AG08395 (cell line): Measurements from ENCODE around the gene FAM13C.

Source experiments
- DNase-seq: peaks from one replicate; pipeline ENCODE4 v3.0.0; 2012; ENCODE audit warnings: mixed read lengths, low spot score

FAM13C gene

DNA sequence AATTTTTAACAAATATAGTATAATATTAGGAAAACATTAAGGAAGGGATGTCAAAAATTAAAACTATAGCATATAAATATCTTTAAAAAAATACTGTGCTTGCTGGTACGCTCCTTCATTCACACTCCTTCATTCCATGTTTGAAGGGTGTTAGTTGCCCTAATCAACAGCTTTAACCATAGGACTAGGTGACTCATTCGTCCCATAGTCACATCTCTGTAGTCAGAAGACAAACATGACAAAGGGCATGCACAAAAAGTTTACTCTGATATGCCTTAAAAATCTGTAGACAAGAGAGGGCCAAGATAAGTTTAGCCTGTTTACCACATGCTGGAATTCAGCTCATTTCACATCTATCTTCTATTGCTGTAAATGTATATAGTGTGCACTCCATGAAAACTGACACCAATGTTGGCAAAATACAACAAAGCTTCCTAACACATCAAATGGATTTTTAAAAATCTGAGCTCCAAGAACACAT, 646 bp downstream of the FAM13C start:
- no peak for DNase-seq

DNA sequence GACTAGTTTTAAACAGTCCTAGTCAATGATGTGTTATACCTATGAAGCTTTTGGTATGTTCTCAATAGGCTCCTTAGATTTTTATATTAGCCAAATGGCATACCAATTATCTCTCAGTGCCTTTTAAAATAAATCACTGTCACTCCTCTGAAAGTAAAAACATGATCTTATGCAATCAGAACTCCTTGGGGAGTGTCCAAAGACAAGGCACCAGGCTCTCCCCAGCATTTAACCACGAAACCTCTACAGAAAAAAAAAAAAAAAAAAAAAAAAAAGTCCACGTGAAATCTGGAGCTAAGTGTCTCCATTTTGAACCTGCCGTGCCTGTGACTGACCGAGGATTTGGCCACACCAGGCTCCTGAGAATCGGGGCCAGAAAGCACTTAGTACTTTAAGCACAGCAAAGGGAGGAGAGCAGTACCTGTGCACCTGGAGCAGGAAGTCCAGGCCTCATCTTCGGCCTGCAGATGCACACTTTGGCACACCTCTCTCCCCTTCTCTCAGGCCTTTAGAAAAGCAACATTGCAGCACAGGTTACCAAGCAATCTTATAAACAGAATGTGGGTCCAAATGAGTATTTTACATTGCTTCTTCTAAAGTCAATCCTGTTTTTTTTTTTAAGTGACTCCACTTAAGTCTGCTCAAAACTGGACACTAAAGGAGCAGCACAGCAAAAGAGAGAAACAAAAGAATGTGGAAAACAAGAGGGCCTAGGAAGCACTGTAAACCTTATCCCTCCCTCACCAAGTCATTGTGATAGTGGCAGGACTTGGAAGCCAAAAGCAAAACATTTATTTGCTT, 1.5 kb downstream of the FAM13C start:
- DNase-seq = no peak

DNA sequence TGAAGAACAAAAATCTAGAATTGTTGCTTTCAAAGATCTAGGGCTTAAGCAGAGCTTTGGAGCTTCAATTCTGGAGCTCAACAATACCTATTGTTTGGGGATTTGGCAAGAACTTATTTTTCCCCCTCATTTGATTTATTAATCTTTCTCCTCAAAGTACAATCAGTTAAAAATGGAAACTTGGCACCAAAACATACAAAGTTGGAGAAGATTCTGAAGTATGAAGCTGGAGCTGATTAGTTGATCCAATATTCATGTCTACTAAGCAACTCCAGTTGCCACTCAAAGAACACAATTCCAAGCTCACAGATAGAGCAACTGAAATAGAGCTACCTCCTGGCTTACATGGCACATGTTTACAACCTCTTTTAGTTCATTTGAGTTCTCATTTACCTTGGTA, 3.8 kb downstream of the FAM13C start:
- DNase-seq = no peak

DNA sequence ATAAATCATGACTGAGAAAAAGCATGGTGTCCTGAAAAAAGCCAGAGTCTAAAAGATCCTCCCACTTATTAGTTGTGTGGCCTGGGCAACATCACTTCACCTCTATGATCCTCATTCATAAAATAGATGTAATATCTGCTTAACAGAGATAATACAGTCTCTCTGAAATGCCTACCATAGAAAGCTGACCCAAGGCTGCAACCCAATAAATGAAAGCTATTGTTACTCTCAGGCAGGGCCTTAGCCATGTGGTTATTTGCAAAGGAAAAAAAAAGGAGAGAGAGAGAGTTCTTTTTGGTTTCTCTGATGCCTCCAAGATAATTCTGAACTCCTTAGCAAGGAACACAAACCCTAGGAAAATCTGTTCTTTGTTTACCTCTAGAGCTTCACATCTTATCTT, 7.9 kb downstream of the FAM13C start:
- DNase-seq = no peak

DNA sequence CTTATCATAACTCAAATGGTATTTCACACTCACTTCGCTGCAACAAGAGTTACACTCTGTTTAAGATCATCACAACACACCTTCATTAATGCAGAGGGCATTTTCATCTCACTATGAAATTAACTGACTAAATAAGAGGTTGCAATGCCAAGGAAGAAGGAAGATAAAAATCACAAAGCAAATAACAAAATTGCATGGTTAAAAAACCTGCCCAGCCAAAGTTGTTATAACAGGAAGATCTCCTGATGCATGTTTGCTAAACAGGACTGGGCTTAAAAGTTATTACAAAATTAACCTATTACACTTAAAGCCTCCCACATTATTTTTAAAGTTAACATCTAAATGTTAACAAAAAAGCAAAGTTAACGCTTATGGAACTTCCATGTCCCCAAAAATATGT, 11.8 kb downstream of the FAM13C start:
- DNase-seq = no peak

DNA sequence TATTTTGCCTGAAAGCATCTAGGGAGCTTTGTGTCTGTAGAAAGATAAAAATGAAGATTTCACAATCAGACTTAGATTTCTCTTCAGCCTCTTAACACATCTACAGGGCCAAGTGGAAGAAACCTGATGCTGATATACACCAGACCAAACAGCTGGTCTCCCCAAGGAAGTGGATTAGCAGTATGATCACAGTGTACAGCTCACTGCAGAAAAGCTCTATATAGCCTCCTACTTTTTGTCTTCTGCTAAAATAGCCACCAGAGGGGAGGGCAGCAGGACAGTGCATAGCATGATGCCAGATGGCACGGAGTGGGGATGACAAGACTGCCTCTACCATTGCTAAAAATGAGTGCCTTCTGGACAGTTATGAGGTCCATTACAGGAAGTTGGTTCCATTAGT, 16.0 kb downstream of the FAM13C start:
- DNase-seq = no peak

DNA sequence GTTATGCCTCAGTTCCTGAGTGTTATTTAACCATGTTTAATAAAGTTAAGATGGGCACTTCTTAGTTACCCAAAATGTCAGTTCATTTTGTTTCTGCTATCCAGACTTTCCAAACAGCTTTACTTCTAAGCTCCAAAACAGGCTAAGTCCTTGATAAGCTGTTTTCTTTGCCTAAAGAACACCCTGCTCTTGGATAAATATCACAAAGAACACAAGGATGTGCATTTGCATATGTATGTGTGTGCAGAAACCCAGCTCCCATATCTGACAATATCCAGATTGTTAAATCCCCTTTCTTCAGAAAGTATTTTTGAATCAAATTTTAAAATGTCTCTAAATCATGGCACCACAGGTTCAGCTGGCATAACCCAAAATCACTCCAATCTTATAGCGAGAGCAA, 19.6 kb downstream of the FAM13C start:
- no peak for DNase-seq

DNA sequence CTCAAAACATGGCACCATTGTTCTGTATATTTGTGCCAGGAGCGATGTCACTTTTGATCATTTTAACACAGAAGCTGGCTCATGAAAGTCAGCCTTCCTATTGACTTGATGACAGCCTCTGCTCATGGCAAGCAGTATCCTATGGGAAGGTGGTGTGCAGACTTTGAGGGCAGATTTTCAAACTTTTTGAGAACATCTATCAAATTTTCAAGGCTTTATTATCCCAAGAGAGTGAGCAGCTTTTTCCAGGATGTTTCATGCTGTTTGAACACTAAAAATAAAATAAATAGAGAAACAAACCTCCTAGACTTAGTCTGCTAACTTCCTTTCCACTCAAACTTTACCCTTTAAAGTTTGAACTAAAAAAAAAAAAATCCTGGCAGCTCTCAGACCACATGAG, 20.3 kb downstream of the FAM13C start:
- no peak for DNase-seq

DNA sequence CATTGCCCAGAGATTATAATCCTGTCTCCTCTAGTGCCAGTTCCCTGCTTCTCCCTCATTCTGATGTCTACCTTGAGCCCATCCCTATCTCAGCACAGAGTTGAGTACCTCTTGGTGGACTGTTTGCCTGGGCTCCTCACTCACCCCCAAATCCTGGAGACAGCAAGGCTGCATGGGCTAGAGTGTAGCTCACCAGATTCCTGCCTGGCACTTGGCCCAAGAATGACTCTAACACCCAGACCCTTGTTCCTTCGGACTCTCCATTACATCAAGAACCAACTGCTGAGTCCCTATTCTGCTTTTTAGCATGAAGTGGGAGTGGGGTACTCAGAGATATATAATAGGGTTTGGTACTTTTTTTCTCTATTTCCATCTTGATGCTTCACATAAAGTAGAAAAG, 22.1 kb downstream of the FAM13C start:
- DNase-seq = no peak

DNA sequence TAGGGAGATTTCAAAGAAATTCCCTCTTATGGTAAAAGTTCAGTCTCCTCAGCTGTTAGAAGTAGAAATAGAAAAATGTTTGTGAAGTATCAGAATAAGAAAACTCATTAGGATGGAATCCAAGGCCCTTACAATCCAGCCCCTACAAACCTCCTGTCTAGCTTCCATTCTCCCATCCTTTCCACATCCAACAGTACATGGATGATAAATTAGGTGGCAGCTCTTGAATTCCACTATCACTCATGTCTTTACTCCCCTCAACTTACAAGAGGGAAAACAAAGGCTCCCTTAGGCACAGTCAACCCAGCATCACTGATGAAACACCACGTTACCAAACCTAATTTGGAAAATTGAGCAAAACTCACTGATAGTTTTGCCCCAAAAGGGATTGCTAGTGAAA, 23.0 kb downstream of the FAM13C start:
- no peak for DNase-seq

DNA sequence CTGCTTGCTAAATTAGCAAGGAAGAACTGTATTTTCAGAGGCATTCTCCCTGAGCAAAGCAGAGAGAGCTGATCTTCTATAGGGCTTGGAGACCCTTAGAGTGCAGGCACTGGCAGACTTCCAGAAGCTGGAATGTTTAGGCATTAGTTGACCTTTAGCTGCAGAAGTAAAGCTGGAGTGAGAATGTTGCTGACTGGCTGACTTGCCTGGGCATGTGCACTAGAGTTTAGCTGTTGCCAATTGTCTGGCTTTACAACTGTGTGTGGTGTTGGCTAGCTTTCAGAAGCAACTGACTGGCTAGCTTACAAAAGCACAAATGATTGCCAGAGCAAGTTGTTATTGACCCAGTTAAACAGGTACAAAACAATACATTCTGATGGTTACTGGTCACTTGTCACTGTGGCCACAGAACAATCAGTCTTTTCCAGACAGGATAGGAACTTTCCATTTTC, 25.1 kb downstream of the FAM13C start:
- peak; percentile 68 for DNase-seq

DNA sequence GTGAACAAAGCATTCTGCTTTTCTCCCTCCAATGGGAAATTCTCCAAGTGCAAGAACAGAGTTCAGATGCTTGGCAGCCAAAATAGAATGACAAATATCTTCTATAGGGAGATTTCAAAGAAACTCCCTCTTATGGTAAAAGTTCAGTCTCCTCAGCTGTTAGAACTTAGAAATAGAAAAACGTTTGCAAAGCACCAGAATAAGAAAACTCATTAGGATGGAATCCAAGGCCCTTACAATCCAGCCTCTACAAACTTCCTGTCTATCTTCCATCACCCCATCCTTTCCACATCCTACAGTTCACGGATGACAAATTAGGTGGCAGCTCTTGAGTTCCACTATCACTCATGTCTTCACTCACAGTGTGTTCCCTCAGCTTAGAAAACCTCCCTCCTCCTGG, 25.7 kb downstream of the FAM13C start:
- peak; percentile 76 for DNase-seq

DNA sequence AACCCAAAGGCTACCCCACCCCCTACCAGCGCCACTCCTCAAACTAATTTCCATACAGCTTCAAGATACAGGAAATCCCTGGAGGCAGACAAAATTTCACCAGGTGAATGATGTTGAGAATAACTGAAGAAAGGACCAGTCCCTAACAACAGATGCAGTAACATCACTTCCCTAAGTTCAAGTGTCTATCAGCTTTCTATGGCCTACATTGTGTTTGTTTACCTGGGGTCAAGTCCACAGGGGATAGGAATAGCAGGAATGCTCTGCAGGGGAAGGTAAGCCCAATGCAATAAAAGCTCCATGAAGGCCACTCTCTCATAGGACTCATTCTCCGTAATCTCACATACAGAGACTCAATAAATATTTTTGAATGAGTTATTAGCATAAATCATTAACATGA, 26.9 kb downstream of the FAM13C start:
- no peak for DNase-seq

DNA sequence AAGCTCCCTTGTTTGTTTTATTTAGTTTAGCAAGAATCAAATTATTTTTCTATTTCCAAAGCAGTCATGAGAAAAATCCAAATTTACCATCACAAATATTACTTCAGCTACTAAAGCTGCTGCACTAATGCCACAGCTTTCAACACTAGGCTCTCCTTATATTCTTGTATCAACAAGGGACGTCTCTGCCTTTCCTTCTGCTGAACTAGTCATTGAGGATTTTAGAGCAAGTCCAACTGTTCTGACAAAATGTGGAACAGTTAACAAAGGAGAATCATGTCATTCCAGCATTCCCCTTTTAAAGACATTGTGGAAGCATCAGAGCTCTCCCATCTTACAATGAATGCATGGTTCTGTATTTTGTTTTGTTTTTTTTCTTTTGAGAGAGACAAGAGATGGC, 28.6 kb downstream of the FAM13C start:
- no peak for DNase-seq

DNA sequence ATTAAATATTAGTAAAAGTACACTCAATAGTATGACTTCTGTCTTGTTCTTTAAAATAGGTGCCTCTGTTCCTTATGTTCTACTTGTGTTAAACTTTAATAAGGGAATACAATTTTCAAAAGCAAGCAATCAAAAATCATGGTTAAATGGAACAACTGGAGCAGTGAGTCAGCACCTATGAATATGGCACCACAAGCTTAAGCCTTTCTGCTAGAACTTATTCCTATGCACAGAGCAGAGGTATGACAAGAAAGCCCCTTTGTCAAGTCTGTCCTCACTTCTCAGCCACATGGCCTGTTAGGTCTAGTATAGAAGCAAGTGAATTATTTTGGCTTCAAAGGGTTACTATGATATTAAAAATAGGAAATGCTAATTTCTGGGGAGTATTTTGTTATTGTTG, 29.8 kb downstream of the FAM13C start:
- no peak for DNase-seq

DNA sequence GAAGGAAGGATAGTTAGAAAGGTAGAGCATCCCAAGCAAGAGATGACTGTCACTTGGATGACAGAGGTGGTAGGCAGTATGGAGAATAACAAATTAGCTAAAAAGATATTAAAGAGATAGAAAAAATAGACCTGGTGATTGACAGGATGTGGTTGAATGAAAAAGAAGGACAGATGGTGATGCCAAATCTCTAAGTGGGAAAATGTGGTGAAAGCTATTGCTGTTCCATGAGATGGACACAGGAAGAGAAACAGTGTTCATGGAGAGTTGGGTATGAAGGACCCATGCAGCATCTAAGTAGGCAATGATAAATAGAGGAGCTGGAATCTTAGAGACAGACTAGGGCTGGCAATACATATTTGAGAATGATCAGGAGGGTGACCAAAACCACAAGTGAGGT, 30.7 kb downstream of the FAM13C start:
- DNase-seq = no peak

DNA sequence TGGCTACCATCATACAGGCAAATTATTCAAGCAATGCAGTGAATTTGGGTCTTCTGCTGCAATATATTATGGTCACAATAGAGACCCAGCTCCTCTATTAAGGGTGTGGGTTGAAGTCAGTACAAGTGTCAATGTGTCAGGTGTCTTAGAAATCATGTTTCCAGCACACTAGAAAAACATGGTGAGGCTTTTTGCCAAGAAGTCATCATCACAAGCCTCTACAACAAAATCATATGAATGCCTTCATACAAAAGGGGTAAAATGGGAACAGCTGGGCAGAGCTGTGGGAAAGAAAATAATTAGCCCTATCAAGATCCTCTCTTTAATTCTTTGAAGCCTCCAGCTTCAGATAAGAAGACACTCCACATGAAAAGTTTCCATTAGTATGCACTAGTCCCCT, 37.2 kb downstream of the FAM13C start:
- DNase-seq = no peak

DNA sequence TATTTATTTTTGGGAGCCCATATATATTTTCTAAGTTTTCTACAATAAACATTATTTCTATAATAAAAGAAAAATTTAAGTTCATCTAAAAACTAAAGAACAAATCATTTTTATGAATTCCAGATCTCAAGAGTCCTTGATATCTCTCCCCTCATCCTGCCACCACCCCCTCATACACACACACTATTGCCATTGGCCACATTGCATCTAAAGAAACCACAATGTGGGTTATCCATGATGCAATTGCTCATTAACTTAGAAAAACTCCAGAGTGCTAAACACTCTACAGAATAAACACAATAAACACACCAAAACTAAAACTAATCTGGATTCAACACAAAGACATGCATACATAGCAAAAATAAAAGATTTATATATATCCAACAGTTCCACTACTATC, 37.8 kb downstream of the FAM13C start:
- DNase-seq = no peak

DNA sequence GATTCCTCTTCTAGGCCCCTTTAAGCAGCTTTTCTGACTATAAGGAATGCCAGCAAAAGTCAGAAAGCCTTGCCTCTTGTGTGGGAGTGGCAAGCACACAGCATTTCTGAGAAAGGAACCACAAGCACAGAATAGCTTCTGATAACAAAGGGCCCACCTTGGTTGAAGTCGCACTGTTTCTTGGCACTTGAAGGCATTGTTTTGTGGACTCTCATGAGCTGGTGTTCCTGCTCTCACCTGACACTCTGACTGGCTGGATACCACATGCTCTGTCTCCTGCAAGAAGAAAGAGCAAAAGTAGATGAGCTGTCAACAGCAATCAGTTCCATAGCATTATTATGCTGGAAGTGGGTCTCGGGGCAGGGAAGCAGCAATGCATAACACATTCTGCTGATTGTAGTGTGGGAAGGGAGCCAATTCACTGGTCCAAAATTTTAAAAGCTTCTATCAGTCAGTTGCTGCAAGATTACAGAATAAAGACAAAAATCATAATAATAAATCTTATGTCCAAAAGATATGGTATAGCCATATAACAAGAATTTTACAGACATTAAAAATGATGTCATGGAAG, 38.4 kb downstream of the FAM13C start:
- no peak for DNase-seq

DNA sequence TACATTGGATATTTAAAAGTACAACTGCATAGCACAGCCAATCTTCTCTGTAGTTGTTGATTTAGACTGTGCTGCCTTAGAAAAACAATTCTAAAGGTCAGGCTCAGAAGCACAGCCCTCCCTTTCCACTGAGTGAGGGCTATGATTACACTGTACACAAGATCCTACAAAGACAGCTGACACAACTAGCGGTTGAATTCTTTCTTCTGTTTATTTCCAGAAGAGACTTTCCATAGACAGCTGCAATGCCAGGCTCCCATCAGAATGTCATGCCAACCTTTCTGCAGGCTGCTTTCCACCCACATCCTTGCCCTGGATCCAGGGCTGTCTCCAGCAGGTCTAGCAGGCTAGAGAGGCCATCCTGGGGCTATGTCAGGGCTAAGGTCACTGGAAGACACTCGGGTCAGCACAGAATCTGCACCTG, 39.3 kb downstream of the FAM13C start:
- no peak for DNase-seq

DNA sequence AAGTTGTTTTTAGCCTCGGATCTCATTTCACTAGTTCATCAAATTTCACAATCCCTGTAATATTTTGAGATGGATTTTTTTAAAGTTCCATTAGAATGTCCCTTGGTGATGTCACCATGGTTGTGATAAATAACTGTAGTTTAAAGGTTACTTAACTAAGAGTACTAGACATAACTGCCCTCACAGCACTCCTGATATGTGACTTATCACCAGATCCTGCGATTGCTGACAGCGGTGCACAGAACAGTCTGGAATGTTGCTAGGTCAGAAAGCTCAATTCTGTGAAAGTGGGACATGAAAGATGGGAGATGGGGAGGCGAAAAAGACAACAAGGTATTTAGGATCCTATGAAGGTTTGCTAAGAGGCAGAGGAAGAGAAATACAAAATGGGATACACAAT, 40.2 kb downstream of the FAM13C start:
- DNase-seq = no peak

DNA sequence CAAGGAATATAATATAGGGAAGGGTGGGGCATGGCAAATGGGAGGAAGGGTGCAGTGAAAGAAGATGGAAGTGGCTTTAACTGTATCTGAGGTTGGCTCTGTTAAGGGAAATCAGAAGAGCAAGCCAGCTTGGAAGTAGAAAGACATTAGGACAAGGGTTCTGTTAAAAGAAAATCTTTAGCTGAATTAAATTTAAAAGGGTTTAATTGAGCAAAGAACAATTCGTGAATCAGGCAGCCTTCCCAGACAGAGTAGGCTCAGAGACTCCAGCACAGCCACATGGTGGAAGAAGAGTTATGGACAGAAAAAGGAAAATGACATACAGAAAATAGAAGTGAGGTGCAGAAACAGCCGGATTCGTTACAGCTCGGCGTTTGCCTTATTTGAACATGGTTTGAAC, 42.0 kb downstream of the FAM13C start:
- DNase-seq = no peak

DNA sequence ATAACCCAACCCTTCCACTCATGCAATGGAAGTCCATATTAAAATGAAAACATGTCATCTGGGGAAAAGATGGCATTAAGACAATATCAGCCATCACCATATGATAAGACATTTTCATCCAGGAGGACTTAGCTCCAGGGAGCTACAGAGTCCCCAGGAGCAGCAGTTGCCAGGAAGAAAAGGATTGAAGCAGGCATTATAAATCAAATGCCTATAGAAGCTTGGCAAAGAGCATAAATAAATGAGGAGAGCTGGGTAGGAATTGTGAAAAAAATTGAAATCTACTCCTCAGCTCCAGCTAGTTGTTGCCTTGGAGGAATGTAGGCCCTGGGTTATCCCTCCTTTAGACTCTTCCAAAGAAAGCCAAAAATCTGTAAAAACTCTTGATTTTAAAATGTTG, 42.5 kb downstream of the FAM13C start:
- no peak for DNase-seq

DNA sequence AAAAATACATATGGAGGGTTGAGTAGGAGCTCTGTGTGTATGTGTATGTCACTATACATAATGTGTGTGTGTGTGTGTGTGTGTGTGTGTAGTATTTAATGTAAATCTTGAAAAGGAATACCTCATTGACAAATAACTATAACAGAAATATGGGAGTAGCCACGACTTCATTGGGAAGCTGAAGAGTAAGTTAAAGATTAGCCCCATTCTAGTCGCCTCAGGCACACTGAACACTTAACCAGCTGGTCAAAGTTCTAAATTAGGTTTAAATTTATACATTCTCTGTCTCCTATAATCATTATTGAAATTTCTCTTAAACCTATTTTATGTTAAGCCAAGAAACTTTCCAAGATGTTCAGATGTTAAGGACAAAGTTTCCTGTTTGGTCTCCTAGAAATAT, 45.3 kb downstream of the FAM13C start:
- no peak for DNase-seq
